ENCODE results near the gene DNHD1.

The DNHD1 gene

GRCh38 chr11:6611963-6612212 is 114.8 kb downstream of the DNHD1 start:
- DNase-seq (ENCODE audit: low read depth, low spot score), result no peak

GRCh38 chr11:6612213-6613041 is 115.3 kb downstream of the DNHD1 start, which contains the start of gene TAF10:
TAF10 (minus strand) TSS chr11:6612216; CDS start chr11:6612189, 27 bp downstream.
- DNase-seq (ENCODE audit: low read depth, low spot score), result peak; percentile 84

GRCh38 chr11:6613496-6613895 is 116.4 kb downstream of the DNHD1 start:
- DNase-seq (ENCODE audit: low read depth, low spot score), result no peak

GRCh38 chr11:6614446-6614845 is 117.4 kb downstream of the DNHD1 start:
- DNase-seq (ENCODE audit: low read depth, low spot score), result no peak

- DNase-seq (ENCODE audit: low read depth, low spot score), result no peak
These were observed 118.0 kb downstream of the DNHD1 start for GRCh38 chr11:6615046-6615445.

- no peak for DNase-seq (ENCODE audit: low read depth, low spot score)
These were observed 119.0 kb downstream of the DNHD1 start for GRCh38 chr11:6615882-6616585.

GRCh38 chr11:6616596-6617250 is 119.6 kb downstream of the DNHD1 start:
- DNase-seq (ENCODE audit: low read depth, low spot score), result no peak

- no peak for DNase-seq (ENCODE audit: low read depth, low spot score)
These were observed 120.3 kb downstream of the DNHD1 start for GRCh38 chr11:6617315-6617781.

GRCh38 chr11:6618117-6619003 is 121.3 kb downstream of the DNHD1 start:
- no peak for DNase-seq (ENCODE audit: low read depth, low spot score)

- DNase-seq (ENCODE audit: low read depth, low spot score), result peak; percentile 83
These were observed 122.1 kb downstream of the DNHD1 start, which contains the start of gene TPP1 for GRCh38 chr11:6619004-6619745. TPP1 (minus strand) TSS chr11:6619422; CDS start chr11:6619400, 22 bp downstream.

- no peak for DNase-seq (ENCODE audit: low read depth, low spot score)
These were observed 123.6 kb downstream of the DNHD1 start for GRCh38 chr11:6620636-6621035.

Data from brain pericyte (primary cell).